ENCODE results near the gene U2AF1L4.

DNA sequence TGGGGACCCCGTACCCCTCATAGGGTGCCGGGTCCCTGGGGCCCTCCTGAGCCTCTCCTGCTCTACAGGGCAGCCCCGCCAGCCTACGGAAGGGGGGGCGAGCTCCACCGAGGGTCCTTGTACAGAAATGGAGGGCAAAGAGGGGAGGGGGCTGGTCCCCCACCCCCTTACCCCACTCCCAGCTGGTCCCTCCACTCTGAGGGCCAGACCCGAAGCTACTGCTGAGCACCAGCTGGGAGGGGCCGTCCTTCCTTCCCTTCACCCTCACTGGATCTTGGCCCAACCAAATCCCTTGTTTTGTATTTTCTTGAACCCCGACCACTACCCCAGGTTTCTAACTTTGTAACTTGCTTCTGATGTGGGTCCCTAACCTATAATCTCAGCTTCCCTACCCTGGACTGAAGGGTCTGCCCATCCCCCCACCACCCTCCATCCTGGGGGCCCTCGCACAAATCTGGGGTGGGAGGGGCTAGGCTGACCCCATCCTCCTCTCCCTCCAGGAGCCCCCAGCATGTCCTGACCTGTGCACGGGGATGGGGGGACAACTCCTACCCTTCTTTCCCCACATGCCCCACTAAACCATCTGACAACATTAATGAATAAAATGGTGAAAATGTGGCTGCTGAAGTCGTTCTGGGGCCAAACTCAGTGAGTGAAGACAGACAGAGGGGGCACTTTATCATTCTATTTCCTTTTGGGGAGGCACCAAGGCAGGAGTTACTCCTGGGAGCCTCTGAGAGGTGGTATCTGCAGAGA lies 43.2 kb upstream of the U2AF1L4 start:
- TF ChIP-seq, protein P1, sequence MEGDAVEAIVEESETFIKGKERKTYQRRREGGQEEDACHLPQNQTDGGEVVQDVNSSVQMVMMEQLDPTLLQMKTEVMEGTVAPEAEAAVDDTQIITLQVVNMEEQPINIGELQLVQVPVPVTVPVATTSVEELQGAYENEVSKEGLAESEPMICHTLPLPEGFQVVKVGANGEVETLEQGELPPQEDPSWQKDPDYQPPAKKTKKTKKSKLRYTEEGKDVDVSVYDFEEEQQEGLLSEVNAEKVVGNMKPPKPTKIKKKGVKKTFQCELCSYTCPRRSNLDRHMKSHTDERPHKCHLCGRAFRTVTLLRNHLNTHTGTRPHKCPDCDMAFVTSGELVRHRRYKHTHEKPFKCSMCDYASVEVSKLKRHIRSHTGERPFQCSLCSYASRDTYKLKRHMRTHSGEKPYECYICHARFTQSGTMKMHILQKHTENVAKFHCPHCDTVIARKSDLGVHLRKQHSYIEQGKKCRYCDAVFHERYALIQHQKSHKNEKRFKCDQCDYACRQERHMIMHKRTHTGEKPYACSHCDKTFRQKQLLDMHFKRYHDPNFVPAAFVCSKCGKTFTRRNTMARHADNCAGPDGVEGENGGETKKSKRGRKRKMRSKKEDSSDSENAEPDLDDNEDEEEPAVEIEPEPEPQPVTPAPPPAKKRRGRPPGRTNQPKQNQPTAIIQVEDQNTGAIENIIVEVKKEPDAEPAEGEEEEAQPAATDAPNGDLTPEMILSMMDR (IDR thresholded peaks at IDR 0.05): no peak
- TF ChIP-seq POLR2AphosphoS5 (IDR thresholded peaks at IDR 0.05) (no peak), POLR2A (IDR thresholded peaks at IDR 0.05; ENCODE audit: low read depth) (no peak)
